KMS-11 (cell line): Measurements from ENCODE around the gene CLEC4E.
"Not testable (repeated sequence)": the region's sequence is repeated elsewhere in the genome, so short reads cannot be mapped to it uniquely, and the experiment has no call there.

Experiments used
- H2AFZ ChIP-seq: fragments of 200-600 bp; sonication (generic); 2 replicates; pipeline ENCODE4 v1.6.1; 2016; ENCODE audit warnings: antibody characterized with exemption, mixed run types, low read depth
- H3K27ac ChIP-seq: fragments of 200-600 bp; sonication (generic); 2 replicates; pipeline ENCODE4 v1.6.1; 2016; ENCODE audit warnings: mild to moderate bottlenecking, mixed run types
- H3K27me3 ChIP-seq: fragments of 200-600 bp; sonication (generic); 2 replicates; pipeline ENCODE4 v1.6.1; 2017; ENCODE audit warnings: mild to moderate bottlenecking, low read depth, mixed run types, moderate library complexity; ENCODE audit not compliant: insufficient read depth
- H3K36me3 ChIP-seq: fragments of 200-600 bp; sonication (generic); 2 replicates; pipeline ENCODE4 v1.6.1; 2017; ENCODE audit warnings: mild to moderate bottlenecking, mixed run types; ENCODE audit not compliant: insufficient read depth
- H3K4me1 ChIP-seq: fragments of 200-600 bp; sonication (generic); 2 replicates; pipeline ENCODE4 v1.6.1; 2016; ENCODE audit warnings: mild to moderate bottlenecking, low read depth, mixed run types; ENCODE audit not compliant: poor library complexity, severe bottlenecking
- H3K4me2 ChIP-seq: fragments of 200-600 bp; sonication (generic); 2 replicates; pipeline ENCODE4 v1.7.0; 2016; ENCODE audit warnings: mild to moderate bottlenecking, mixed run types
- H3K4me3 ChIP-seq: fragments of 200-600 bp; sonication (generic); IDR thresholded peaks from 2 replicates; pipeline ENCODE4 v1.6.1; 2017; ENCODE audit warnings: low read depth, low read length, mixed read lengths; ENCODE audit not compliant: insufficient read depth
- H3K79me2 ChIP-seq: fragments of 200-600 bp; sonication (generic); 2 replicates; pipeline ENCODE4 v1.6.1; 2016; ENCODE audit warnings: low read depth, mixed run types; ENCODE audit not compliant: insufficient read depth
- H3K9ac ChIP-seq: fragments of 200-600 bp; sonication (generic); 2 replicates; pipeline ENCODE4 v1.6.1; 2016; ENCODE audit warnings: mild to moderate bottlenecking, mixed run types
- H4K20me1 ChIP-seq: fragments of 200-600 bp; sonication (generic); 2 replicates; pipeline ENCODE4 v1.6.1; 2016; ENCODE audit warnings: mild to moderate bottlenecking, mixed run types; ENCODE audit not compliant: insufficient read depth
- TF ChIP-seq, protein P1 (sequence below): fragments of 200-600 bp; sonication (generic); conservative IDR thresholded peaks from 2 replicates; pipeline ENCODE4 v1.6.1; 2017; ENCODE audit warnings: low read depth, mild to moderate bottlenecking, antibody characterized with exemption, low read length, moderate library complexity, mixed read lengths

CLEC4E gene

DNA sequence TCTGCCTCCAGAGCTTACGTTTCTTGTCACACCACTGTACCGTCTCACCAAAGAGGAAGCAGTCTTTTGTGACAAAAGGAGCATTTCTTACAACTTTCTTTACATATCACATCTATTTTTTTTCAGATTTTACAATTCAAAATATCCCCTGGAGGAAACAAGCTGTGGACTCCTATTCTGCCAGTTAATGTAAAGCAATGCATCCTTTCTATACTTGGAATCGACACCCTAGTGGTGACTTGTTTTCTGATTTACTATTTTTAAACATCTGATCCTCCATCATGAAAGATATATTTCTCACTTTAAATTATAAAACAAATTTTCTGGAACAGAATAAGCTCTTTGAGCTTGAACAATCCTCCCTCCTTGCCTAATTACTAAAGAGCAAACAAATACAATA lies 37.2 kb upstream of the CLEC4E start:
- Histone ChIP-seq H3K4me2 (no peak overlapping the region), H3K36me3 (no peaks in the 10 kb centered on the region), H3K4me1 (no peaks in the 10 kb centered on the region), H2AFZ (no peak overlapping the region), H3K27ac (no peak overlapping the region), H3K79me2 (no peaks in the 10 kb centered on the region), H3K4me3 (no peak overlapping the region), H4K20me1 (no peaks in the 10 kb centered on the region), H3K9ac (no peak overlapping the region), H3K27me3 (no peaks in the 10 kb centered on the region)
- TF ChIP-seq, protein P1, sequence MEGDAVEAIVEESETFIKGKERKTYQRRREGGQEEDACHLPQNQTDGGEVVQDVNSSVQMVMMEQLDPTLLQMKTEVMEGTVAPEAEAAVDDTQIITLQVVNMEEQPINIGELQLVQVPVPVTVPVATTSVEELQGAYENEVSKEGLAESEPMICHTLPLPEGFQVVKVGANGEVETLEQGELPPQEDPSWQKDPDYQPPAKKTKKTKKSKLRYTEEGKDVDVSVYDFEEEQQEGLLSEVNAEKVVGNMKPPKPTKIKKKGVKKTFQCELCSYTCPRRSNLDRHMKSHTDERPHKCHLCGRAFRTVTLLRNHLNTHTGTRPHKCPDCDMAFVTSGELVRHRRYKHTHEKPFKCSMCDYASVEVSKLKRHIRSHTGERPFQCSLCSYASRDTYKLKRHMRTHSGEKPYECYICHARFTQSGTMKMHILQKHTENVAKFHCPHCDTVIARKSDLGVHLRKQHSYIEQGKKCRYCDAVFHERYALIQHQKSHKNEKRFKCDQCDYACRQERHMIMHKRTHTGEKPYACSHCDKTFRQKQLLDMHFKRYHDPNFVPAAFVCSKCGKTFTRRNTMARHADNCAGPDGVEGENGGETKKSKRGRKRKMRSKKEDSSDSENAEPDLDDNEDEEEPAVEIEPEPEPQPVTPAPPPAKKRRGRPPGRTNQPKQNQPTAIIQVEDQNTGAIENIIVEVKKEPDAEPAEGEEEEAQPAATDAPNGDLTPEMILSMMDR, result no peak

DNA sequence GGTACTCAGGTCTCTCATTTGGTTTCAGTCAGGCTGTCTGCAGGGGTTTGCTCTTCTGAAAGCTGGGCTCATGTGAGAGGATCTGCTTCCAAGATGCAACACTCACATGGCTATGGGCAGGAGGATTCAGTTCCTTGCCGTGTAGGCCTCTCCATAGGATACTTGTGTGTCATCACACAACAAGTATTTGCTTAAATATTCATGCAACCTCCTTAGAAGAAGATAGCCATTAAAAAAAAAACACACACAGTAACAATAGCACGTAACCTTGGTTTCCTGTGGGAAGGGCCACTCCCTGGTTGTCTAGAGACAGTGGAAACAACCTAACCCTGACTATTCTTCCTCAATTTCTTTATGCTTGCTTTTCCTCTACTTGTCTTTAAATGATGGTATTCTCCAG lies 31.8 kb upstream of the CLEC4E start:
- TF ChIP-seq, protein P1, result no peak
- Histone ChIP-seq H3K36me3 (no peaks in the 10 kb centered on the region), H3K9ac (no peak overlapping the region), H2AFZ (no peak overlapping the region), H3K27ac (no peak overlapping the region), H4K20me1 (no peaks in the 10 kb centered on the region), H3K79me2 (no peaks in the 10 kb centered on the region), H3K27me3 (no peaks in the 10 kb centered on the region), H3K4me2 (no peak overlapping the region), H3K4me1 (no peaks in the 10 kb centered on the region), H3K4me3 (no peak overlapping the region)

DNA sequence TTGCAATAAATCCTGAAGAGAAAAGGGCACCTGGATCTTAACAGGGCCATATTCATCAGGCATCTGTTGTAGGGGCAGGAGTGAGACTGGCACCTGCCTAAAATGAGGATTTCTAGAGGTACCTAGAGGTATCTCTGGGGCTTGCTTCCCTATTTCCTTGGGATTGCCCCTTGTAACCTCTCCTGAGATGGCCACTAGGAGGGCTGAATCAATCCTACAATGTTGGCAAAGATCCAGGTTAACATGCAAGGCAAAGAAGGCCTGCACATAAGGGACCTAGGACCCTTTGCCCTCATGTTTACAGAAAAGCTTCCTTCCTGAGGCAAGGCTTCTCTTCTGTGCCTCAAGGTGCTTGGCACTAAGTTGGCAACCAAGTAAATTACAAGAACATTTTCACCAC lies 25.8 kb upstream of the CLEC4E start:
- Histone ChIP-seq H3K9ac (no peak overlapping the region), H3K4me3 (no peak overlapping the region), H3K4me1 (no peaks in the 10 kb centered on the region), H3K36me3 (no peaks in the 10 kb centered on the region), H3K27me3 (no peaks in the 10 kb centered on the region), H4K20me1 (no peaks in the 10 kb centered on the region), H2AFZ (no peak overlapping the region), H3K79me2 (no peaks in the 10 kb centered on the region), H3K4me2 (no peak overlapping the region), H3K27ac (no peak overlapping the region)
- TF ChIP-seq, protein P1, result no peak

DNA sequence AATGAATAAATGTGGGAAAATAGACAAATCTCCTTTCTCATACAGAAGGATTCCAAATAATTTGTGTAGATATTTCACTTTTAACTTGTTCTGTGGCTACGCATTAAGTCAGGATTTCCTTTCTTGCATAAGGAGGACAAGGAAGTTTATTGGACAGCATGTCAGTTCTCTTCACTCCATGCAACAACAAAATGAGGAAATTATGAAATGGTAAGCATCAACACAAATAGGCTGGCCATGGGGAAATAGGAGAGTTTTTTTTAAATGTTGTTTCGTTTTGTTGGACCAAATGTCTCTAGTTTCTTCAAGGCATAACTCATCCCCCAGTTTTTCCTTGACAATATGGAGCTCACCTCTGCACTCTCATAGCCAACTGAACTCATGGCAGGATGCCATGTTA lies 25.3 kb upstream of the CLEC4E start:
- H3K79me2 ChIP-seq, H3K27ac ChIP-seq, H3K9ac ChIP-seq: not testable (repeated sequence)

DNA sequence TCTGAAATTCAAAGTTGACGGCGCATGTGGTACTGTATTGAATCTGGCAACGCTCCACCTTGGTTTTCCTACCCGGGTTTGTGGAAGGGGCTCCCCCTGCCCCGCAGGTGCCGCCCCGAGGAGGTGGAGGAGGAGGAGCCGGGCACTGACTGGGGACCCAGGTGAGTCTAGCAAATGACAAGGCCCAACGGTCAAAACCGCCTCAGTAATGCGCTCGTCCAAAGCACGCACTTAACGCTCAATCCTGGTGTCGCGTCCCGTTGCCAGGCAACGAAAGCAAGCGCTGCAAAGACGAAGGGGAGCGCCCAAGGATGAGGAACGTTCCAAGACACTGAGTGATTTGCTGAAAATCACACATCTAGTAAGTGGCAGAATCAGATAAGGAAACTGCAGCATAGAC lies 24.0 kb upstream of the CLEC4E start:
- Histone ChIP-seq H2AFZ (no peak overlapping the region), H3K4me3 (no peak overlapping the region), H4K20me1 (no peaks in the 10 kb centered on the region), H3K9ac (no peak overlapping the region), H3K27me3 (no peaks in the 10 kb centered on the region), H3K4me2 (no peak overlapping the region), H3K36me3 (no peaks in the 10 kb centered on the region), H3K79me2 (no peaks in the 10 kb centered on the region), H3K27ac (no peak overlapping the region), H3K4me1 (no peaks in the 10 kb centered on the region)
- TF ChIP-seq, protein P1, result no peak

More for the DNA sequence above, 25.3 kb upstream of the CLEC4E start:
- H3K4me3 ChIP-seq, H3K4me1 ChIP-seq, H4K20me1 ChIP-seq, H2AFZ ChIP-seq, H3K36me3 ChIP-seq, H3K27me3 ChIP-seq, H3K4me2 ChIP-seq: not testable (repeated sequence)
